NCI-H82 (cell line): ENCODE measurements around the gene KHDRBS2.
A peak's percentile ranks its signal among the peaks of the same experiment; 100 is the strongest.

Experiments
- DNase-seq: peaks from one replicate; lab custom pipeline; 2025; lab: John Stamatoyannopoulos, UW

Gene KHDRBS2

GRCh38 chr6:62175195-62175594, 110.8 kb downstream of the KHDRBS2 start:
- DNase-seq = no peak

DNA sequence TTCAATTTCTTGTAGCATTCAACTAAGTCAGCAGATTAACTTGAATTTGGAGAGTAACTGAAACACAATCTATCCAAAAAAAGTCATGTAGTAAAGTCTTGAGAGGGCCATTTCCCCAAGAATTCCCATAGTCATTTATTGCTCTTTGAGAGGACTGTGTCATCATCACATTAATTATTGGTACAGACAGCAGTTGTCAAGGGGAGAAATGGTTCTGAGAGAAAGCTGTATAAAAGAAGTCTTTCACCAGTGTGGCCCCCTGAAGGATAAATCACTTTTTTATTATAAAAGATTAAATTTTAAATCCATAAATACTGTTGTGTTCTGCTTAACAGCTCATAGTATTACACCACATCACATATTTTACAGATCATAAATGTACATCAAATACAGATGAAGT, 111.5 kb downstream of the KHDRBS2 start:
- no peak for DNase-seq

- no peak for DNase-seq
Observed at GRCh38 chr6:62167736-62168135, 118.3 kb downstream of the KHDRBS2 start.

DNA sequence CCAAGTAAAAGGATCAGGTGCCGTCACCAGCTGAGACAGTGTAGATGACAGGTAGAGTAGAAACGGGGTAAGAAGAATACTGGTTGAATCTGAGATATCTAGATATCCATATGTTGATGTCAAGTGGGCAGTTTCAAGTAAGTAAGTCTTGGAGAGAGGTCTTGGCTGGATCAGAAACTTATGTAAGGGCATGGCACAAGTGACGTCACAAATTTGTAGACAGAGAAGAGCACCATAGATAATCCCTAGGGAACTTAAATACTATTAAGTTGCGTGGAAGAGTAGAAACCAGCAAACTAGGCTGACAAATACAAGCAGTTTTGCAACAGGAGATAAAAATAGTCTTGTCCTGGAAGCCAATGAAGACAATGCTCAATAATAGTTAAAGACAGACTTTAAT, 123.2 kb downstream of the KHDRBS2 start:
- no peak for DNase-seq

DNA sequence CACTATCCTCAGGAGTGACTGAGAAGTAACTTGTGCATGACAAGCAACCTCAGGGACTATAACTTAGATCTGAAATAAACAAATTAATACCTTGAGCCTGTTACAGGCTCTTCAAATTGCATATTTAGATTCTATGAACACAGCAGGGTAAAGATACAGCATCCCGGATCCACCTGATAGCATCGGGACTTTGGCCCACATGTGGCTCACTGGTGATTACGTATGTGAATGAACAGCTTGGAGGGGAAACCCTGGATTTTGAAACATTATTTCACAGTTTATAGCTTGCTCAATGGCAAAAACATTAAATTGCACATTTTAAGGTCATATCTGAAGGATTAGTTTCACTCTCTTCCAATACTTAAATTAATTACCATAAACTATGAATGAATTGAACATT, 133.2 kb downstream of the KHDRBS2 start:
- no peak for DNase-seq

- peak; percentile 75 for DNase-seq
Observed at GRCh38 chr6:62150048-62150663, 135.9 kb downstream of the KHDRBS2 start.

DNA sequence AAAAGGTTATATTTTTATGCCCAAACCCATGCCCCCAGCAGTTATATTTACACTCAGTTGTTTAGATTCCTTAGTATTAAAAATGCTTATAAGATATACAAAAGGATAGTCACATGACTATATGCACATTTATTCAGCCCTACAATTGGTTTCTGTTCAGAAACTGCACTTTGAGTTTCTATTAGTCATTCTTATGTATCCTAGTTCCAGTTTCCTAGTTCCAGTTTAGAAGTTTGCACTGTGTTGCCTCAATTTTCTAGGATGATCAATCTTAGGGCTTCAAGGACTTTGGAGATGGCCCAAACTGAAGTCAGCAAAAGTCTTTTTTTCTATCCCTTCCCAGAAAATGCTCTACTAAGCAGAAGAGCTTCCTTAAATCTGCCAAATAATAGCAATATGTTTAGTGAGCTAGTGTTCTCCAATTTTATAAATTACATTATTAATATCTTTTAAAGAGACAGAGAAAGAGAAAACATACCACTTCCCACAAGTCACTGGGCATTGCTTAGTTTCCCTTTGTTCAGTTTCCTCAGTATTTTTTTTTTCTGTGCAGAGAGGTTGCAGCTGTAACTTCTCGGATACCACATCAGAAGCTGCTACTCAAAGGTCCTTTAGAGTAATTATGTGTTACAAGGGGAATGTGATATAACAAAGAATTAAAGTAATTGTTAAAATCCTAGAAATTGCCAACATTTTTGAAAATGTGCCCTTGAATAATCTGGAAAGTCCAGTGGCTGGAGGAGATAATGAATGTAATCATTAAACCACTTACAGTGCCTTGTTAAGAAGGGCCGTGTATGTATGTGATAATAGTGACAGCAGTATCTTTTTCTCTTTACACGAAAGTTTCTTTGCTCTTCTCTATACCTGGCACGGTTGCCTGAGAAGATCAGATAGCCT, 138.8 kb downstream of the KHDRBS2 start:
- no peak for DNase-seq

- DNase-seq = no peak
Observed at GRCh38 chr6:62129127-62129526, 156.9 kb downstream of the KHDRBS2 start.

DNA sequence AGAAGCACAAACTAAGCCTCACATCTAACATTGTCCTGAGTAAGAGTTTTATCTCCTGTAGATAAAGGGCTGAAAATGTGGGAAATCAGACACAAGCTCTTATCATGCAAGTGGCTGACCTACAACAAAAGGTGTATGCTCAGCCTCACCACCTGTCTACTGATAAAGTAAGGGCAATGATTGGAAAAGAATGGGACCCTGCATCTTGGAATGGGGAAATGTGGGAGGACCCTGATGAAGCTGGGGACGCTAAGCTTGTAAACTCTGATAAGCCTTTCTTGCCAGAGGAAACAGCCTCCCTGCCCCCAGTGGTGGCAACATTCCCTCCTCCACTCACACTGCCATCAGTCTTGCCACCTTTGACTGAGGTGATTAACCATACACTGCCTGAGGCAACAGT, 166.6 kb downstream of the KHDRBS2 start:
- no peak for DNase-seq

GRCh38 chr6:62103186-62103859, 182.7 kb downstream of the KHDRBS2 start:
- DNase-seq = no peak

DNA sequence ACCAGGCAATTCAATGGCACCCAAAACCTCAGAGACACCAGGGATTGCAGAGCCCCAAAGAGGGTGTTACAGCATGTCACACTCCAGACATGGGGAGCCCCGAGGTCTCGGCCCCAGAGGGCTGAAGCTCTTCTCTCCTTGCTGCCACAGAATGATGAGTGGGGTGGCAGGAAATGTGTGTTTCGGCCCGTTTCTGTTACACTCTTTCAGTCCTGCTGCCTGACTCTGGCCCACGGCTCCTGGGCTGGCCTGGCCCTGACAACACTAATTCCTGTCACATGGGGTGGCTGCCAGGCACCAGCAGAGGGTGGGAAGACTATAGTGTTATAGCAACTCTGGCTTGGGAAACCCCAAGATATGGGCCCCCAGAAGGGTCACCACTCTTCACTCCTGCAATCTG, 183.6 kb downstream of the KHDRBS2 start:
- no peak for DNase-seq

DNA sequence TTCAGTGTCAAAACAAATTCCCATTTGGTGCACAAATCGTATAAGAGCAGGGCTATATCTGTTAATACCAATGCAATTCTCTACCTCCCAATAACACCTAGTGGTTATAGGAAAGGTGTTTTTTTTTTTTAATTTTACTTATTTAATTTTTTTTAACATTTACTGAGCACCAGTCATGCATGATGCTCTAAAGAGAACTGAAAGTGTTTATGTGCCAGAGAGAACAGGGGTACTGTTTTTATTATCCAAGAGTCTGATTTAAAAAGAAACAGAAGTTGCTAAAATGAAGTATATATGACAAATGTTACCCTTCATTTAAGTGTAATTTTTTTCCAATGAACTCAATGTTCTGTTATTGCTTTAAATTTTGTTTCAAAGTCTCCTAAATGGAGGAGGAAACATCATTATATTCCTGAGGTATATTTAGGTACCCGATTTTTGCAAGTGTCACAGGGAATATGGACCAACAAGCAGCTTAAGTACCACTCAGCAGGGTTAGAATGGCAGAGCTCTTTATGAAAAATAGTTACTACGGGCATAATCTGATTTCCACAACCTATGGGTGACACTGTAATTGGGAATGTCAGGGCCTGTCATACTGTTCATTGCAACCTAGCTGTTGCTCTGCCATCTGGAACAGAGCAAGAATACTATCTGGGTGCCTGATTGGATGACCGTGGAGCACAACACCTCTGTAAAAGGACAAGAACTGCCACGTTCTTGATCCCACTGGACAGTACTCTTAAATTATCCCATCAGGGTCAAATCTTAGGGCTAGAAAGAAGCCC, 195.4 kb downstream of the KHDRBS2 start:
- DNase-seq = no peak

DNA sequence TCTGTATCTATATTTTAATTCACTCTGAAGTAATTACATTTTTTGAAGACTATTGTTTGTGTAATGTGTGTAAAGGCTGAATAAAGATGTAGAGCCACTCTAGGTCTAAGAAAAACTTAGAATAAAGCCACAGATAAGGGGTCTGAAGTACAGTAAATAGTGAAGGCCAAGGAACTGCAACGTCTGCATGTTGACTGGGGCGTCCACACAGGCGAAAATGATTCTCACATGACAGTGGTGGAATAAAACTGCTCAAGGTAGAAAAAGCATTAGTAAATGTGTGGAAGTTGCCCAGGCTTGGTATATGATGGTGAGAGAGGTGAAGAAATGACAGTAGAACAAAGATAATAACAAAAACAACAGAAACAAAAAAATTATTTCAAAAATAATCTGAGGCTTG, 196.2 kb downstream of the KHDRBS2 start:
- DNase-seq = no peak

GRCh38 chr6:62086047-62086446, 200.0 kb downstream of the KHDRBS2 start:
- DNase-seq = no peak

GRCh38 chr6:62075869-62076268, 210.2 kb downstream of the KHDRBS2 start:
- DNase-seq = no peak

DNA sequence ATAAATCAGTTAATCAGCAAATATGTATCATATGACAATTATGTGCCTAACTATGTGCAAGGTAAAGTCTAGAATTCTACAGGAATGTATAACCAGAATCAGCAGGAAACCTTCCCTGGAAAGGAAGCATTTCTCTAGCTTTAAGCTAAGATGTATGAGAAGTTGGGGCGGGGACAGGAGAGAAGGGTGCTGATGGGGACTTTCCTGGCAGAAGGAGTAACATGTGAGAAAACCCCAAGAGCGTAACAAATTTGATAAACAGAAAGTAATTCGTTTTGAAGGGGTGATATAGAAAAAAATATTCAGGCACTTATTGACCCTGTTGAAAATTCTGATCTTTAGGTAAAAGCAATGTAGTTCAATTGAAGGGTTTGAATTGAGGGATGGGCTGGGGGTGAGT, 226.1 kb downstream of the KHDRBS2 start:
- no peak for DNase-seq

GRCh38 chr6:62057300-62057699, 228.7 kb downstream of the KHDRBS2 start:
- no peak for DNase-seq

- no peak for DNase-seq
Observed at GRCh38 chr6:62045502-62045901, 240.5 kb downstream of the KHDRBS2 start.

DNA sequence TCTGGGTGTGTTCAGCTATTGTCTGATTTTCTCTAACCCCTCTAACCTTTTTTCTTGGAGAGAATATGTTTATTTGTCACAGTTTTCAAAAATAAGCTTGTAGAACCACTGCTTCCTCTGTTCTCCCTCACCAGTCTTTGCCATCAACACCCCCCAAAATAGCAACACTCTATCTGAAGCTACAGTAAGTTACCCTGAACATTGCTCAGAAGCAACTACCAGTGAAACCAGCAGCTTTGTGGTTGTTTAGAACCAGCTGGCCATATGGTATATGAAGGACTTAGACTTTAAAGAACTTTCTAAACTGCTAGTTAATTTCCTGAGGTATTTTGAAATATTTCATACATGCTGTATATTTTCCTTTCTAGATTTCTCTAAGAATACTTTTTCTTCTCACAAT, 242.9 kb downstream of the KHDRBS2 start:
- DNase-seq = no peak

DNA sequence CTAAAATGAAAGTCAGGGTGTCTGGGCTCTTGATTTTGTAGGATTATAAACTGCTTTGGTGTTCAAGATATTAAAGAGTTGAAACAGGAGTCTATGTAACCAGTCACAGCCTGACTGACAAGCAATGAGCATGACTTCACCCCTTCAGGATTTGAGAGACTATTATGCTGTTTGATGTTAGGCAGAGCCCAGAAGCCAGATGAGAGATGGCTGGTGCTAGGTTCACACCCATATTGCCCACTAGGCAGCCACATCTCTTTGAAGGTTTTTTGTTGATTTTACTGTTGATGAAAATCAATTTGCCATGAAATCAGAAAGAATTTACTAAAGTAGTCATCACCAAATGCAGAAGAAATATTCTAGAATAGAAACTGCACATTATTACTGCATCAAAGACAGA, 243.6 kb downstream of the KHDRBS2 start:
- DNase-seq = no peak

GRCh38 chr6:62039605-62040004, 246.4 kb downstream of the KHDRBS2 start:
- DNase-seq = no peak

DNA sequence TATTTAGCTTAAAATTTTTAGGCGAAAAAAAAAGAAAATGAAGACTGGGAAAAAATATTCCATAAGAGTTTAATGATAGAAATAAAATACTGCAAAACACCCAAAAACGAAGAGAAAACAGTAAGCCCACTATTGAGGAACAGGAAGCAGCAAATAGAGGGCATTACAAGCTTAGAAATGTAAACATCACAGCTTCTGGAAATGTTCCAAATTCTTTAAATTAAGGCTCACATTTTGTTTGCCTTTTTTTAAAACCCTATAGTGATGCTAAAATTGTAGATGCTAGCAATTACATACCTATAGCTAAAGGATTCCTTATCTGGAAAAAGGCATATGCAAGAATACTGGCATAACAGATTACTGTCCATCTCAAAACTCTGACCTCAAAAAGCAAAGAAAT, 248.6 kb downstream of the KHDRBS2 start:
- no peak for DNase-seq
